KMS-11 (cell line): ENCODE data around the gene IMPDH1.

Experiments
- H2AFZ ChIP-seq: fragments of 200-600 bp; sonication (generic); 2 replicates; pipeline ENCODE4 v1.6.1; 2016; ENCODE audit warnings: antibody characterized with exemption, mixed run types, low read depth
- H3K27ac ChIP-seq: fragments of 200-600 bp; sonication (generic); 2 replicates; pipeline ENCODE4 v1.6.1; 2016; ENCODE audit warnings: mild to moderate bottlenecking, mixed run types
- H3K27me3 ChIP-seq: fragments of 200-600 bp; sonication (generic); 2 replicates; pipeline ENCODE4 v1.6.1; 2017; ENCODE audit warnings: mild to moderate bottlenecking, low read depth, mixed run types, moderate library complexity; ENCODE audit not compliant: insufficient read depth
- H3K36me3 ChIP-seq: fragments of 200-600 bp; sonication (generic); 2 replicates; pipeline ENCODE4 v1.6.1; 2017; ENCODE audit warnings: mild to moderate bottlenecking, mixed run types; ENCODE audit not compliant: insufficient read depth
- H3K4me1 ChIP-seq: fragments of 200-600 bp; sonication (generic); 2 replicates; pipeline ENCODE4 v1.6.1; 2016; ENCODE audit warnings: mild to moderate bottlenecking, low read depth, mixed run types; ENCODE audit not compliant: poor library complexity, severe bottlenecking
- H3K4me2 ChIP-seq: fragments of 200-600 bp; sonication (generic); 2 replicates; pipeline ENCODE4 v1.7.0; 2016; ENCODE audit warnings: mild to moderate bottlenecking, mixed run types
- H3K4me3 ChIP-seq: fragments of 200-600 bp; sonication (generic); IDR thresholded peaks from 2 replicates; pipeline ENCODE4 v1.6.1; 2017; ENCODE audit warnings: low read depth, low read length, mixed read lengths; ENCODE audit not compliant: insufficient read depth
- H3K79me2 ChIP-seq: fragments of 200-600 bp; sonication (generic); 2 replicates; pipeline ENCODE4 v1.6.1; 2016; ENCODE audit warnings: low read depth, mixed run types; ENCODE audit not compliant: insufficient read depth
- H3K9ac ChIP-seq: fragments of 200-600 bp; sonication (generic); 2 replicates; pipeline ENCODE4 v1.6.1; 2016; ENCODE audit warnings: mild to moderate bottlenecking, mixed run types
- H4K20me1 ChIP-seq: fragments of 200-600 bp; sonication (generic); 2 replicates; pipeline ENCODE4 v1.6.1; 2016; ENCODE audit warnings: mild to moderate bottlenecking, mixed run types; ENCODE audit not compliant: insufficient read depth
- TF ChIP-seq, protein P1 (sequence below): fragments of 200-600 bp; sonication (generic); conservative IDR thresholded peaks from 2 replicates; pipeline ENCODE4 v1.6.1; 2017; ENCODE audit warnings: low read depth, mild to moderate bottlenecking, antibody characterized with exemption, low read length, moderate library complexity, mixed read lengths

IMPDH1 gene

DNA sequence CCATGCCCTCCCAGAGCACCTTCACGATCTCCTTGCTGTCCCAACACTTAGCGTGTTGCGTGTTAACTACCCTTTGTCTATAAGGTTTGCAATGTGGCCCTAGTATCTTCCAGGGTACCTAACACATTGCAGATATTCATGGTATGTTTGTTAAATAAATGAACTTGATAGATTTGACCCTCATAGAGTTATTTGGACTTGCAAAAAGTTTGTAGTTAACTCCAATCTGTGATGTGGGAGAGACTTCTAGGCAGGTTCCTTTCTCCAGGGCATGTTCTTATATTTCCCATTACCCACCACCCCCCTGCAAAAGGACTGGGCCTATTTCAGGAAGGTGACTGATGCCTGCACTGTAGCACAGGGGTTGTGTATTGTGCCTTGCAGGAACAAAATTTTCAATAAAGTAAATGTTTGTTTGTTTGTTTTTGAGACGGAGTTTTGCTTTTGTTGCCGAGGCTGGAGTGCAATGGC lies 46.5 kb upstream of the IMPDH1 start:
- peak overlapping the region; percentile 99 for H2AFZ ChIP-seq
- no peaks in the 10 kb centered on the region; the same call in 1 of the 2 replicates for H3K27me3 ChIP-seq

DNA sequence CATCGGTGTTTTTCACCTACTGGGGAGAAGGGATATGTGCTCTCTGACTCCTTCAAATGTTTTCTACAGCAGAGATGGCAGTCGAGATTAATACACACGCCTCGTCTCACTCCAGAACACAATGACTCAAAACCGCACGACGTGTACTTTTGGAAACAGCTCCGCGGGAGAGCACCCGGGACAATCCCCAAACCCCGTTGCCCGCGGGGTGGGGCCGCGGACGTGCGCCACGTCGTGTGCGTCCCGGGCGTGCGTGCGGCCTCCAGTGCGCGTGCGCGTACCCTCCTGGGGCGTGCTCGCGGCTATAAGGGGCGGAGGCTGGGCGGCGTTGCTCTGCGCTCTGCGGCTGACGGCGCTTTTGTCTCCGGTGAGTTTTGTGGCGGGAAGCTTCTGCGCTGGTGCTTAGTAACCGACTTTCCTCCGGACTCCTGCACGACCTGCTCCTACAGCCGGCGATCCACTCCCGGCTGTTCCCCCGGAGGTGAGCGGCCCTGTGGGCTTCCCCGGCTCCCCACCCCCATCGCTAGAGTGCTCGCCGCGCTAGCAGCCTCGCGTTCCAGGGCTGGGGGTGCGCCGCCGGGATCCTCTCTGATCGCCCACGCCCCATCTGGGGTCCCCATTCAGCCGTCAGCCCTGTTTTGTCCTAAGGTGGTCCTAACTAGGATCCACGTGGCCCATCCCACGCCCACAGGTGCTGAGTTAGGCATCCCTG lies 45.9 kb upstream of the IMPDH1 start, which contains the start of gene HILPDA:
Gene HILPDA (plus strand): TSS at position 336 of the 712 bp plus-strand sequence. CDS start 1,391 bp downstream, outside the sequence.
- Histone ChIP-seq H3K4me1 (peaks cover 42% of the 10 kb centered on the region), H3K36me3 (no peaks in the 10 kb centered on the region), H3K4me2 (peak within 1 kb of the TSS; percentile 96), H4K20me1 (no peaks in the 10 kb centered on the region), H3K27ac (peak within 1 kb of the TSS; percentile 37), H2AFZ (peak within 1 kb of the TSS; percentile 99), H3K4me3 (no peak within 1 kb of the TSS), H3K9ac (peak within 1 kb of the TSS; percentile 67), H3K27me3 (no peaks in the 10 kb centered on the region; the same call in 1 of the 2 replicates), H3K79me2 (peaks cover 17% of the 10 kb centered on the region; the same call in 1 of the 2 replicates)
- TF ChIP-seq, protein P1, sequence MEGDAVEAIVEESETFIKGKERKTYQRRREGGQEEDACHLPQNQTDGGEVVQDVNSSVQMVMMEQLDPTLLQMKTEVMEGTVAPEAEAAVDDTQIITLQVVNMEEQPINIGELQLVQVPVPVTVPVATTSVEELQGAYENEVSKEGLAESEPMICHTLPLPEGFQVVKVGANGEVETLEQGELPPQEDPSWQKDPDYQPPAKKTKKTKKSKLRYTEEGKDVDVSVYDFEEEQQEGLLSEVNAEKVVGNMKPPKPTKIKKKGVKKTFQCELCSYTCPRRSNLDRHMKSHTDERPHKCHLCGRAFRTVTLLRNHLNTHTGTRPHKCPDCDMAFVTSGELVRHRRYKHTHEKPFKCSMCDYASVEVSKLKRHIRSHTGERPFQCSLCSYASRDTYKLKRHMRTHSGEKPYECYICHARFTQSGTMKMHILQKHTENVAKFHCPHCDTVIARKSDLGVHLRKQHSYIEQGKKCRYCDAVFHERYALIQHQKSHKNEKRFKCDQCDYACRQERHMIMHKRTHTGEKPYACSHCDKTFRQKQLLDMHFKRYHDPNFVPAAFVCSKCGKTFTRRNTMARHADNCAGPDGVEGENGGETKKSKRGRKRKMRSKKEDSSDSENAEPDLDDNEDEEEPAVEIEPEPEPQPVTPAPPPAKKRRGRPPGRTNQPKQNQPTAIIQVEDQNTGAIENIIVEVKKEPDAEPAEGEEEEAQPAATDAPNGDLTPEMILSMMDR, result no peak; the same call in 1 of the 2 replicates

More for the DNA sequence above, 46.5 kb upstream of the IMPDH1 start:
- TF ChIP-seq, protein P1, result no peak
- peaks cover 17% of the 10 kb centered on the region; the same call in 1 of the 2 replicates for H3K79me2 ChIP-seq
- H3K4me1 ChIP-seq, result peaks cover 44% of the 10 kb centered on the region
- H3K9ac ChIP-seq, result peak overlapping the region; percentile 67
- peak overlapping the region; percentile 77 for H3K4me2 ChIP-seq
- no peaks in the 10 kb centered on the region for H4K20me1 ChIP-seq
- no peak overlapping the region for H3K4me3 ChIP-seq
- peak overlapping the region; percentile 37; the same call in 1 of the 2 replicates for H3K27ac ChIP-seq
- H3K36me3 ChIP-seq, result no peaks in the 10 kb centered on the region

DNA sequence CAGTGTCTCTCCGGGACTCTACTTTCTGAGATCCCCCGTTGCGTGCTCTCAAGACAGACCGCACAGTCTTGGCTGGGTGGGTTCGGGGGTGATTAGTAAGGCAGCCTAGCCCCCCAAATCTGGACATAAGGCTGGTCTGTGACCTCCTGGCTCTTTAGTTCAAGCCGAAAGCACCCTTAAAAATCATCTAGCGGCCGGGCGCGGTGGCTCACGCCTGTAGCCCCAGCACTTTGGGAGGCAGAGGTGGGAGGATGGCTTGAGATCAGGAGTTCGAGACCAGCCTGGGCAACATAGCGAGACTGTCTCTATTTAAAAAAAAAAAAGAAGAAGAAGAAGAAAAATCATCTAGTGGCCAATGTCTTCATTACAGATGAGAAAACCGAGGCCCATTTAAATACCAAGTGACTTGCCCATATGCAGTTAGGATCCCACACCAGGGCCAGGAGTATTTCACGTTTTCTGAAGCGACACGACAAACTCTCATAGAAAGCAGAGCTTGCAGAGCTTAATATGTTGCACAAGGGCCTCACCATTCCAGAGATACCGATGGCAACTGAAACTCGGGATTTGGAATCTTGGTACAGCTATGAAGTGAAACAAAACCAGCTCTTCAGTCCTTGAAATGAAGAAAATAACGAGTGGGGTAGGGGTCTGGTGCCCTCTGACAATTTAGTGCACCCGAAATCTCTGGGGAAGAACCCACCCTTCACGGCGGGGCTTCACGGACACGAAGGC lies 45.2 kb upstream of the IMPDH1 start:
- Histone ChIP-seq H3K9ac (peak overlapping the region; percentile 67; the same call in 1 of the 2 replicates), H3K4me2 (peak overlapping the region; percentile 96), H3K4me3 (no peak overlapping the region), H4K20me1 (no peaks in the 10 kb centered on the region), H3K79me2 (peaks cover 17% of the 10 kb centered on the region; the same call in 1 of the 2 replicates), H2AFZ (peak overlapping the region; percentile 99), H3K27ac (peak overlapping the region; percentile 37), H3K36me3 (no peaks in the 10 kb centered on the region), H3K27me3 (no peaks in the 10 kb centered on the region; the same call in 1 of the 2 replicates), H3K4me1 (peaks cover 42% of the 10 kb centered on the region)
- TF ChIP-seq, protein P1, result peak; percentile 31; the same call in 1 of the 2 replicates
